Endothelial cell of umbilical vein (primary cell): Measurements from ENCODE around the gene RP9. TPM values are rescaled to one million over a fixed set of nuclear protein-coding genes. Genes with fewer than 3 reads are reported as not detected.

Experiments used
- BruUV-seq: library from RNA; stranded (reverse); fragments of 400-500 nt; replicated peaks from 2 replicates; lab custom pipeline; 2021; lab: Mats Ljungman, UMichigan
- CTCF ChIA-PET: fragments of 300-600, 350-600 bp; sonication (Branson Sonifier 250); formaldehyde crosslinking; loops from one replicate; lab custom pipeline; 2021; ENCODE audit warnings: antibody characterized with exemption, inconsistent platforms; lab: Charles Lee
- POLR2A ChIA-PET: fragments of 300-600, 350-600 bp; sonication (Branson Sonifier 250); formaldehyde crosslinking; loops from one replicate; lab custom pipeline; 2021; ENCODE audit warnings: antibody characterized with exemption, inconsistent platforms; lab: Charles Lee
- DNase-seq: peaks from one replicate; pipeline ENCODE4 v3.0.0-alpha.2; 2011; ENCODE audit warnings: low read depth, low spot score
- FAIRE-seq: peaks from 2 replicates; lab custom pipeline; 2011; peaks lifted over from hg19 to GRCh38; lab: Jason Lieb, UNC
- H2AFZ ChIP-seq: 2 replicates; pipeline ENCODE4 v1.6.0; 2012; ENCODE audit warnings: low read depth, low read length, control low read depth, inconsistent platforms
- H3K27ac ChIP-seq: 2 replicates; pipeline ENCODE4 v1.5.1; 2011; ENCODE audit warnings: low read depth, mild to moderate bottlenecking, control low read depth, low read length, moderate library complexity; ENCODE audit not compliant: insufficient read depth
- H3K27me3 ChIP-seq, 2 experiments: 2 replicates each; pipeline versions ENCODE4 v1.6.0 to v1.6.1; 2011; ENCODE audit warnings: low read length in 2 of 2, mixed read lengths in 1 of 2; ENCODE audit not compliant: control insufficient read depth in 2 of 2, insufficient read depth in 2 of 2
- H3K36me3 ChIP-seq, 2 experiments: 2 replicates in 1 of 2; 3 replicates in 1 of 2; pipeline ENCODE4 v1.5.1; 2011; ENCODE audit warnings: low read length in 2 of 2, mild to moderate bottlenecking in 1 of 2, moderate library complexity in 1 of 2; ENCODE audit not compliant: control insufficient read depth in 2 of 2, insufficient read depth in 2 of 2; ENCODE audit errors: extremely low read depth in 1 of 2
- H3K4me1 ChIP-seq: 3 replicates; pipeline ENCODE4 v1.5.1; 2011; ENCODE audit warnings: mild to moderate bottlenecking, low read length; ENCODE audit not compliant: control insufficient read depth, insufficient read depth; ENCODE audit errors: extremely low read depth
- H3K4me2 ChIP-seq: 2 replicates; pipeline ENCODE4 v1.6.1; 2011; ENCODE audit warnings: low read length, control low read depth, mixed read lengths; ENCODE audit not compliant: insufficient read depth
- H3K4me3 ChIP-seq, 3 experiments: fragments of 200-600 bp in 1 of 3; sonication (generic), shearing (Covaris generic) in 1 of 3; replicated peaks in 1 of 3; 2 replicates each; pipeline ENCODE4 v1.5.1; 2011 to 2016; ENCODE audit warnings: control low read depth in 3 of 3, low read length in 3 of 3, mild to moderate bottlenecking in 2 of 3, inconsistent platforms in 1 of 3, low read depth in 1 of 3, moderate library complexity in 1 of 3; ENCODE audit not compliant: insufficient read depth in 1 of 3
- H3K79me2 ChIP-seq: 2 replicates; pipeline ENCODE4 v1.6.0; 2012; ENCODE audit warnings: low read length, inconsistent platforms; ENCODE audit not compliant: control insufficient read depth, insufficient read depth
- H3K9ac ChIP-seq: replicated peaks from 2 replicates; pipeline ENCODE3; 2011; ENCODE audit warnings: low read length, control low read depth; ENCODE audit not compliant: insufficient read depth; ENCODE audit errors: extremely low read depth
- H3K9me1 ChIP-seq: replicated peaks from 3 replicates; pipeline ENCODE4 v1.6.0; 2011; ENCODE audit warnings: mild to moderate bottlenecking, low read length; ENCODE audit not compliant: control insufficient read depth, insufficient read depth; ENCODE audit errors: extremely low read depth
- H3K9me3 ChIP-seq: replicated peaks from 2 replicates; pipeline ENCODE4 v1.5.1; 2012; ENCODE audit warnings: low read length, inconsistent platforms; ENCODE audit not compliant: control insufficient read depth, insufficient read depth
- H4K20me1 ChIP-seq: replicated peaks from 2 replicates; pipeline ENCODE3; 2011; ENCODE audit warnings: mild to moderate bottlenecking, low read length; ENCODE audit not compliant: control insufficient read depth, insufficient read depth; ENCODE audit errors: extremely low read depth
- CTCF ChIP-seq, 2 donors: IDR thresholded peaks; 1 replicate in 1 of 2; 2 replicates in 1 of 2; pipeline ENCODE4 v1.5.1; 2011; ENCODE audit warnings: low read length in 2 of 2, mild to moderate bottlenecking in 2 of 2, moderate library complexity in 2 of 2, control low read depth in 1 of 2, inconsistent platforms in 1 of 2, low read depth in 1 of 2; ENCODE audit not compliant: insufficient read depth in 1 of 2; ENCODE audit errors: extremely low read depth in 1 of 2
- EZH2 ChIP-seq: IDR thresholded peaks from 2 replicates; pipeline ENCODE4 v1.6.1; 2012; ENCODE audit warnings: borderline replicate concordance, low read depth, mild to moderate bottlenecking, moderate library complexity, low read length, inconsistent platforms; ENCODE audit not compliant: severe bottlenecking
- FOS ChIP-seq: IDR thresholded peaks from 2 replicates; pipeline ENCODE4 v1.6.1; 2011; ENCODE audit warnings: mild to moderate bottlenecking, low read length, moderate library complexity, borderline replicate concordance; ENCODE audit not compliant: insufficient read depth
- GATA2 ChIP-seq: IDR thresholded peaks from 2 replicates; pipeline ENCODE4 v1.7.0; 2011; ENCODE audit warnings: low read depth, mild to moderate bottlenecking, moderate library complexity, mixed read lengths, low read length; ENCODE audit not compliant: insufficient read length, insufficient read depth
- JUN ChIP-seq: IDR thresholded peaks from 2 replicates; pipeline ENCODE4 v1.6.1; 2011; ENCODE audit warnings: borderline replicate concordance, low read depth; ENCODE audit not compliant: insufficient read length, insufficient read depth
- MAX ChIP-seq: IDR thresholded peaks from 2 replicates; pipeline ENCODE4 v1.6.1; 2011; ENCODE audit not compliant: insufficient read depth, insufficient read length
- MYC ChIP-seq: IDR thresholded peaks from one replicate; pipeline ENCODE4 v1.6.1; 2011; ENCODE audit warnings: mild to moderate bottlenecking, low read depth, low read length
- POLR2A ChIP-seq: IDR thresholded peaks from 2 replicates; pipeline ENCODE4 v1.6.1; 2012; ENCODE audit warnings: low read depth, mild to moderate bottlenecking, control low read depth, low read length
- POLR2AphosphoS5 ChIP-seq: IDR thresholded peaks from 2 replicates; pipeline ENCODE4 v1.6.1; 2012; ENCODE audit warnings: low read depth, mild to moderate bottlenecking, control low read depth, low read length, moderate library complexity; ENCODE audit not compliant: insufficient read depth
- dilution Hi-C: fragments of 300-500 bp; cut with MboI; formaldehyde crosslinking; loops from one replicate; pipeline ENCODE4 v1.15.0; 2019; ENCODE audit warnings: low sequenced_read_pairs; ENCODE audit not compliant: extremely low pct_ligation_motif_present
- intact Hi-C: fragments of 100-400 bp; cut with micrococcal nuclease; formaldehyde crosslinking; loops from one replicate; pipeline ENCODE4 v1.10.0; 2022
- polyA plus RNA-seq, 4 experiments: library from polyadenylated mRNA; depleted of rRNA in 3 of 4; stranded (reverse) in 3 of 4; unstranded in 1 of 4; fragments of >200 nt; gene quantifications; 2 replicates each; pipeline versions ENCODE4 v1.2.1 to v1.2.3, GENCODE V29; 2011 to 2012; ENCODE audit warnings: missing spikeins in 1 of 4
- small RNA-seq: library from RNA; depleted of rRNA; stranded (forward); fragments of <200 nt; gene quantifications from one replicate; pipeline ENCODE3, GENCODE V24; 2012; ENCODE audit warnings: low replicate concordance, low read depth; ENCODE audit not compliant: insufficient read depth, insufficient read length
- total RNA-seq: library from RNA; stranded (reverse); gene quantifications from 2 replicates; pipeline ENCODE4 v1.2.3, GENCODE V29; 2021

RP9 gene
- total and polyA plus RNA-seq, 2 donors (not counting 3 experiments of a cell fraction or from before 2014, with no cell fraction given): 16.0 to 18.5 TPM

DNA sequence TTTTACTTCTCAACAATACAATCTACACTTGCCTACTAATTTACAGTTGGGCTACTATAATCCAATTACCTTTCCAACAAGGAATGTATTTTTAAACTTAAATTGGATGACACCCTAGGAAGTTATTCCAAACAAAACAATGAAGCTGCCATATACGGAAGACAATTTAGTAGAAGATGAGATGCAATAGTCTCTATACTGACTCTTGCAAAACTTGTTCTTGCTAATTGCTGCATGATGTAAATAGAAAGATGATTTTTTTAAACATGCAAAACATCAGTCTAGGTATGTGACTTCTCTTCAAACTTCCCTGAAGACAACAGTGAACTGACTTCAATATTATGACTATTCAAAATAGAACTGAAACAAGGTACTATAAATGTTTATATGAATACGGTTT lies 64.2 kb downstream of the RP9 start:
- Histone ChIP-seq H3K4me2 (no peak overlapping the region), H3K36me3 (no peaks in the 10 kb centered on the region), H3K9me1 (no peaks in the 10 kb centered on the region), H2AFZ (no peak overlapping the region), H4K20me1 (peaks cover 6% of the 10 kb centered on the region), H3K79me2 (peaks cover 79% of the 10 kb centered on the region), H3K9ac (no peak overlapping the region), H3K9me3 (no peaks in the 10 kb centered on the region), H3K4me3 (no peak overlapping the region), H3K4me1 (peaks cover 1% of the 10 kb centered on the region), H3K27ac (no peak overlapping the region), H3K27me3 (no peaks in the 10 kb centered on the region)
- CTCF ChIA-PET: interaction anchor here (1.3 kb wide), 1 partner anchor 244 kb away, joined by 4 read pairs; no protein-coding TSS in a partner anchor
- POLR2A ChIA-PET: no interaction called here
- DNase-seq (no peak), FAIRE-seq (no peak)
- BruUV-seq: no TSS peak
- TF ChIP-seq MYC (no peak), MAX (no peak), POLR2AphosphoS5 (no peak), FOS (no peak), EZH2 (no peak), POLR2A (no peak), JUN (no peak), CTCF (IDR thresholded peaks at IDR 0.05; ENCODE audit: extremely low read depth in 1 of 2, insufficient read depth in 1 of 2, low read depth in 1 of 2, low read length in 2 of 2) (no peak), GATA2 (no peak)
- dilution Hi-C loops (no loop called here), intact Hi-C loops (no loop called here)

Small RNA genes within 50 kb of the gene (small RNA-seq; reads per million reads assigned to genes)
- gene AC074338.1 (not detected), gene RN7SL505P (not detected)

Other genes starting within 250 kb of the RP9 start
- 36.6 and 37.0 TPM in 2 replicates for gene KBTBD2, start 217.6 kb downstream of the RP9 start, total RNA-seq
- 19.8 and 24.8 TPM in 2 replicates for gene KBTBD2, start 217.6 kb downstream of the RP9 start, polyA plus RNA-seq
- 112 and 124 TPM in 2 replicates for gene FKBP9, start 152.0 kb downstream of the RP9 start, total RNA-seq
- 88.7 and 100 TPM in 2 replicates for gene FKBP9, start 152.0 kb downstream of the RP9 start, polyA plus RNA-seq
- gene NT5C3A, start 46.6 kb downstream of the RP9 start, total RNA-seq: 22.0 and 22.6 TPM in 2 replicates
- 4.3 and 7.1 TPM in 2 replicates for gene NT5C3A, start 46.6 kb downstream of the RP9 start, polyA plus RNA-seq
- 14.1 and 17.4 TPM in 2 replicates for gene BBS9, start 20.2 kb upstream of the RP9 start, total RNA-seq
- gene BBS9, start 20.2 kb upstream of the RP9 start, polyA plus RNA-seq: 5.0 and 5.7 TPM in 2 replicates